M059J (cell line): ENCODE measurements around the gene LGALS16. TPM values are rescaled to one million over a fixed set of nuclear protein-coding genes. Genes with fewer than 3 reads are reported as not detected.
"Not testable (repeated sequence)": the region's sequence is repeated elsewhere in the genome, so short reads cannot be mapped to it uniquely, and the experiment has no call there.

Source experiments
- DNase-seq: peaks from one replicate; pipeline ENCODE4 v3.0.0-alpha.2; 2012; ENCODE audit warnings: low read depth
- total RNA-seq: library from RNA; depleted of rRNA; stranded (reverse); fragments of >200 nt; shearing (Covaris generic); gene quantifications from 2 replicates; pipeline ENCODE4 v1.2.3, GENCODE V29; 2014

Gene LGALS16
- total RNA-seq, 1 experiment from 2014 or later = not detected

DNA sequence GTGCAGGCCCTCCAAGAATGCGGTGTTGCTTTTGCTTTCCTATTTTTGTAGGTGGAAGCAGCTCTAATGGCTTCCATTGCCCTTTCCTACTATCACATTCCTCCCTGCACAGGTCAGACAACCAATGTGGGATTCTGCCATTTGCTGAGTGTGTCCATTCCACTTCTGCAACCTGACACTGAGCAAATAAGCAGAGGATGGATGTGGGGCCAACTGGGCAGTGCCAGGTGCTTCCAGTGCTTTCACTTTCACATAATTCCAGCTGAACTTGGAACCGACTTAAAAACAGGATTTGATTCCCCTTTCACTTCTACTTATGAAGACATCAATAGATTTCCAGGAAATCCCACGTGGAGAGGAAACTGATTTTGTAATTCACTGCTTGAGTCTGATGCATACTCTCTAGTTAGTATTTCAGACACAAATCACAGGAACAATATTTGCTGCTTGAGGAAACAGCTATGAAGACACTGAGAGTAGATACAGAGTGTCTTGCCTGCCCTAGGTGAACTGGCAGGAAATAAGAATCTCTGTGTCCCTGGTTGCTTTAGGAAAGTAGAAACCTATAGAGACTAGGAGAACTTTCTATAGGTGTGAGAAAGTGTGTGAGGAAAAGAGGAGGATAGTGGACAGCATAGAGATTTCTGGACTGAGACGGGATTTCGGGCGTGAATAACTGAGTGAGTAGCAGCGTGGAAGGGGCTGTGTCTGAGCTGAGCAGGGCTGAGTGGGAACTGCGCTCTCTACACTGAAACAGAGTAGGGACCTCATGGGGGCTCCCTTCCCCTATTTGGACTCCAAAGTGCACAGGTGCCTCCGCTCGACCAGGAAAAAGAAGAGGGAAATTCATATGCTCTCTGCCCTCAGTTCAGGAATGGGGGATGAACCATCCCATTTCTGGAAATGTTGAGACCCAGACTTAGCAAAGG lies 22.5 kb downstream of the LGALS16 start:
- DNase-seq = peak; percentile 73

- peak; percentile 20 for DNase-seq
These were observed 23.5 kb downstream of the LGALS16 start for GRCh38 chr19:39679056-39679790.

DNA sequence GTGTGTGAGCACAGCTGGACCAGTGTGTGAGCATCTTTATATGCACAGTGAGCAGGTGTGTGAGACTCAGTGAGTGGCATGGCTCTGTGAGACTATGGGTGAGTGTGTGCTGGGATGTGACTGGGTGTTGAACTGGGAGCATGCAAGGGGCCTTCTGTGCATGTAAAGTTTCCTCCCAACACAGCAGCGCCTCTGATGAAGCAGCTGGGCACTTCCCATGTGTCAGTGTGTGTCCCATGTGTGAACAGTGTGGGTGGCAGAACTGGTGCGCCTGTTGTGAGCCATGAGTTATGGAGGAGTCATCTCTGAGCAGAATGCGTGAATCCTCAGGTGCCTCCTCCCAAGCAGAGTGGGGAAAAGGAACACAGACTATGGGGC lies 24.1 kb downstream of the LGALS16 start:
- DNase-seq = no peak

DNA sequence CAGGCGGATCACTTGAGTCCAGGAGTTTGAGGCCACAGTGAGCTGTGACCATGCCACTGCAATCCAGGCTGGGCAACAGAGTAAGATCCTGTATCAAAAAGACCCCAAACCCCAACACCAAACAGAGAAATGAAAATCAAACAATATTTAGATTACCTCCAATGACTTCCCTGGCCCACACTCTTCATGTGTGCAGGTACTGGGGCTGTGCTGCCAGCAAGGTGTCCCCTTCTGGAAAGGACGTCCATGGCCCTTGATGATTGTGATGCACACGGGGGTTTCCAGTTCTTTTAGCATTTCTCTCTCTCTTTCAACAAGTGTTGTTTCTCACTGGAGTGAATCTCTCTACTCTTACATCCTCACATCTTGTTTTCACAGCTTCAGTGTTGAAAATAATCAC lies 24.9 kb downstream of the LGALS16 start:
- no peak for DNase-seq

- no peak for DNase-seq
These were observed 25.7 kb downstream of the LGALS16 start for GRCh38 chr19:39681416-39681815.

GRCh38 chr19:39684267-39684666 lies 28.6 kb downstream of the LGALS16 start:
- DNase-seq = peak; percentile 38

- no peak for DNase-seq
These were observed 31.0 kb downstream of the LGALS16 start for GRCh38 chr19:39686739-39687138.

GRCh38 chr19:39688637-39689036 lies 32.9 kb downstream of the LGALS16 start:
- DNase-seq = not testable (repeated sequence)

- no peak for DNase-seq
These were observed 36.5 kb downstream of the LGALS16 start for GRCh38 chr19:39692166-39692565.

GRCh38 chr19:39692822-39693221 lies 37.1 kb downstream of the LGALS16 start:
- no peak for DNase-seq

GRCh38 chr19:39695759-39696158 lies 40.0 kb downstream of the LGALS16 start:
- DNase-seq = no peak

DNA sequence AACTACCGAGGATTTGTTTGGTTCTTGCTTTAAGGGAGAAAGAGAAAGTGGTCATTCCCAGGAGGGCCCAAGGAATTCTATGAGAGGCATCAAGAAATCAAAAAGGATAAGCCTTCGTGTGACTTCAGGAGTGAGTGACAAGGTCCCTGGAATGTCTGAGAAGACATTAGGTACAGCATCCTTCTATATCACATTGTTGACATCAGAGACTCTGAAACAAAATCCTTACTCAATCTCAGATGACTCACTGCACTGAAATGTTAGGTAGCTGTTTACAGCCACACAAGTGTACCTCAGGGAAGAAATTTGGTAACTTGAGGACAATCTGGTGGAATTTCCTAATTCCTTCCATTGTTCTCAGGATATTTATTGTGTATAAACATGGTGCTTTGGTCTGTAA lies 40.7 kb downstream of the LGALS16 start:
- peak; percentile 52 for DNase-seq

DNA sequence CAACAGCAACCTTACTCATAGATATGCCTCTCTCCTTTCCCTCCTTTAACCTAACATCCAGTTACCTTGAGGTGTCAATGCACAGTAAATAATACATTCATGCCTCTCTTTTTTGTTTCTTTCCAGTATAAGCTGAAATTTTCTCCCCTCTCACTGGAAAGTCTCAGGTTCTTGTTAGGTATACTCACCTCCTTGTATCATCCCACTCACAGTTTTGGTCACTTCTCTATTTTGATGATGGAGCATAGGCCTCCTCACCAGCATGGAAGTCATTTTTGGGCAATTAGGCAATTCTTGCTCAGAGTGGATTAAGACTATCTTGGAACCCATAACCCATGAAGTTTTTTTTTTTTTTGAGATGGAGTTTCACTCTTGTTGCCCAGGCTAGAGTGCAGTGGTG lies 42.8 kb downstream of the LGALS16 start:
- no peak for DNase-seq

GRCh38 chr19:39701291-39701690 lies 45.6 kb downstream of the LGALS16 start:
- no peak for DNase-seq

- DNase-seq = no peak
These were observed 48.7 kb downstream of the LGALS16 start, which contains the start of gene LGALS14 for GRCh38 chr19:39704181-39705044. Gene LGALS14 (plus strand): TSS chr19:39704481. CDS start chr19:39704529, 48 bp downstream.

- DNase-seq = no peak
These were observed 50.0 kb downstream of the LGALS16 start for GRCh38 chr19:39705578-39706188.

- DNase-seq = no peak
These were observed 52.9 kb downstream of the LGALS16 start for GRCh38 chr19:39708594-39708993.

- no peak for DNase-seq
These were observed 53.5 kb downstream of the LGALS16 start for GRCh38 chr19:39709026-39709872.
